ENCODE measurements around the gene C4orf36. TPM values are rescaled to one million over a fixed set of nuclear protein-coding genes. Genes with fewer than 3 reads are reported as not detected.

Gene C4orf36
- total RNA-seq, 1 experiment from 2014 or later, result 5.3 TPM

GRCh38 chr4:86910369-86910768, 18.1 kb upstream of the C4orf36 start:
- DNase-seq (ENCODE audit: low spot score), result no peak
- Histone ChIP-seq H3K9me3 (ENCODE audit: low read depth, low read length, poor library complexity, severe bottlenecking) (no peaks in the 10 kb centered on the region), H3K27me3 (replicated peaks; ENCODE audit: insufficient read depth, low read depth, low read length, poor library complexity) (no peaks in the 10 kb centered on the region), H3K4me1 (ENCODE audit: insufficient read depth, low read length, poor library complexity, severe bottlenecking) (no peaks in the 10 kb centered on the region), H3K36me3 (ENCODE audit: insufficient read depth, low read length, poor library complexity, severe bottlenecking) (no peaks in the 10 kb centered on the region), H3K4me3 (ENCODE audit: low read depth, low read length, poor library complexity, severe bottlenecking) (no peak overlapping the region), H3K27ac (ENCODE audit: low read depth, low read length, poor library complexity, severe bottlenecking) (no peak overlapping the region)
- CTCF ChIA-PET, result no interaction called here
- TF ChIP-seq EZH2 (IDR thresholded peaks at IDR 0.05; ENCODE audit: borderline replicate concordance, low read depth, low read length, poor library complexity, severe bottlenecking), result no peak
- no peak for TF ChIP-seq CTCF (conservative IDR thresholded peaks at IDR 0.05; ENCODE audit: low read depth, low read length)
- POLR2A ChIA-PET (ENCODE audit: low non-redundant PET), result no interaction called here
- BruUV-seq (replicated peaks), result no TSS peak
- intact Hi-C loops (cut with micrococcal nuclease; ENCODE audit: unreplicated experiment), result no loop called here

GRCh38 chr4:86909546-86910295, 17.5 kb upstream of the C4orf36 start:
- H3K36me3 ChIP-seq (ENCODE audit: insufficient read depth, low read length, poor library complexity, severe bottlenecking), result no peaks in the 10 kb centered on the region
- TF ChIP-seq CTCF (conservative IDR thresholded peaks at IDR 0.05; ENCODE audit: low read depth, low read length), result no peak
- no peak for TF ChIP-seq EZH2 (IDR thresholded peaks at IDR 0.05; ENCODE audit: borderline replicate concordance, low read depth, low read length, poor library complexity, severe bottlenecking)
- H3K27ac ChIP-seq (ENCODE audit: low read depth, low read length, poor library complexity, severe bottlenecking), result no peak overlapping the region
- DNase-seq (ENCODE audit: low spot score), result no peak
- intact Hi-C loops (cut with micrococcal nuclease; ENCODE audit: unreplicated experiment), result no loop called here
- no peak overlapping the region for H3K4me3 ChIP-seq (ENCODE audit: low read depth, low read length, poor library complexity, severe bottlenecking)
- no peaks in the 10 kb centered on the region for H3K9me3 ChIP-seq (ENCODE audit: low read depth, low read length, poor library complexity, severe bottlenecking)
- ChIA-PET POLR2A (ENCODE audit: low non-redundant PET) (no interaction called here), CTCF (no interaction called here)
- no peaks in the 10 kb centered on the region for H3K27me3 ChIP-seq (replicated peaks; ENCODE audit: insufficient read depth, low read depth, low read length, poor library complexity)
- no peaks in the 10 kb centered on the region for H3K4me1 ChIP-seq (ENCODE audit: insufficient read depth, low read length, poor library complexity, severe bottlenecking)
- BruUV-seq (replicated peaks), result no TSS peak

- Histone ChIP-seq H3K4me3 (ENCODE audit: low read depth, low read length, poor library complexity, severe bottlenecking) (no peak overlapping the region), H3K36me3 (ENCODE audit: insufficient read depth, low read length, poor library complexity, severe bottlenecking) (no peaks in the 10 kb centered on the region), H3K4me1 (ENCODE audit: insufficient read depth, low read length, poor library complexity, severe bottlenecking) (no peaks in the 10 kb centered on the region), H3K9me3 (ENCODE audit: low read depth, low read length, poor library complexity, severe bottlenecking) (no peaks in the 10 kb centered on the region), H3K27ac (ENCODE audit: low read depth, low read length, poor library complexity, severe bottlenecking) (no peak overlapping the region), H3K27me3 (replicated peaks; ENCODE audit: insufficient read depth, low read depth, low read length, poor library complexity) (no peaks in the 10 kb centered on the region)
- TF ChIP-seq CTCF (conservative IDR thresholded peaks at IDR 0.05; ENCODE audit: low read depth, low read length) (no peak), EZH2 (IDR thresholded peaks at IDR 0.05; ENCODE audit: borderline replicate concordance, low read depth, low read length, poor library complexity, severe bottlenecking) (no peak)
- BruUV-seq (replicated peaks), result no TSS peak
- POLR2A ChIA-PET (ENCODE audit: low non-redundant PET), result no interaction called here
- no peak for DNase-seq (ENCODE audit: low spot score)
- intact Hi-C loops (cut with micrococcal nuclease; ENCODE audit: unreplicated experiment), result no loop called here
- CTCF ChIA-PET, result no interaction called here
These were observed 16.0 kb upstream of the C4orf36 start for GRCh38 chr4:86908251-86908657.
